ENCODE measurements around the gene PPFIBP1. TPM values are rescaled to one million over a fixed set of nuclear protein-coding genes. Genes with fewer than 3 reads are reported as not detected.
"Not testable (repeated sequence)": the region's sequence is repeated elsewhere in the genome, so short reads cannot be mapped to it uniquely, and the experiment has no call there.

Gene PPFIBP1
- total and polyA plus RNA-seq, 9 donors: 61.3 to 216 (median 155) TPM

DNA sequence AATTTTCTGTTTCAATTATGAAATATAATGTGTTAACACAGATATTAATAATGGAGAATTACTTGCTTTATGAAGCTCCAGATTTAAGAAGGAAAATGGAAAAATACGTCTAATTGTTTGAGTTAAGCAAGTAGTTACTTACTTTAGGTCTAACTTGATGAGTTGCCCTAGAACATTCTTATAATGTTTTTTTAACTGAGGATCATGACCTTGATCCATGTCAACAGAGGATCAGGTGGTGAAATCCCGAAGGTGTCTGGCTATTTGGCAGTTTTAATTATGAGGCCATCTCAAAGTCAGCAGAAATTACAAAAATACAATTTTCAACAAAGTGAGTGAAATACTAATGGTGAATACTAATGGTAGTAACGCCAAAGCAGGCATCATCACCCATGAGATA lies 115.3 kb downstream of the PPFIBP1 start:
- H3K4me3 ChIP-seq: no peak overlapping the region
- H3K36me3 ChIP-seq: no peaks in the 10 kb centered on the region
- H3K9me3 ChIP-seq: no peaks in the 10 kb centered on the region
- 76 to 87% (median 87%) methylated on average over 3 of the region's 3 CpGs for WGBS, 3 donors
- no peak overlapping the region for H3K27ac ChIP-seq
- no peaks in the 10 kb centered on the region for H3K27me3 ChIP-seq
- intact Hi-C loops (cut with DNase I): loop anchor here in 1 of 4 donors (10.0 kb wide), 1 partner anchor 204 kb away; no protein-coding TSS in a partner anchor
- no peak for DNase-seq
- no peak for TF ChIP-seq EP300 (IDR thresholded peaks at IDR 0.05)
- no peak for TF ChIP-seq POLR2A (IDR thresholded peaks at IDR 0.05)
- TF ChIP-seq, protein P1, sequence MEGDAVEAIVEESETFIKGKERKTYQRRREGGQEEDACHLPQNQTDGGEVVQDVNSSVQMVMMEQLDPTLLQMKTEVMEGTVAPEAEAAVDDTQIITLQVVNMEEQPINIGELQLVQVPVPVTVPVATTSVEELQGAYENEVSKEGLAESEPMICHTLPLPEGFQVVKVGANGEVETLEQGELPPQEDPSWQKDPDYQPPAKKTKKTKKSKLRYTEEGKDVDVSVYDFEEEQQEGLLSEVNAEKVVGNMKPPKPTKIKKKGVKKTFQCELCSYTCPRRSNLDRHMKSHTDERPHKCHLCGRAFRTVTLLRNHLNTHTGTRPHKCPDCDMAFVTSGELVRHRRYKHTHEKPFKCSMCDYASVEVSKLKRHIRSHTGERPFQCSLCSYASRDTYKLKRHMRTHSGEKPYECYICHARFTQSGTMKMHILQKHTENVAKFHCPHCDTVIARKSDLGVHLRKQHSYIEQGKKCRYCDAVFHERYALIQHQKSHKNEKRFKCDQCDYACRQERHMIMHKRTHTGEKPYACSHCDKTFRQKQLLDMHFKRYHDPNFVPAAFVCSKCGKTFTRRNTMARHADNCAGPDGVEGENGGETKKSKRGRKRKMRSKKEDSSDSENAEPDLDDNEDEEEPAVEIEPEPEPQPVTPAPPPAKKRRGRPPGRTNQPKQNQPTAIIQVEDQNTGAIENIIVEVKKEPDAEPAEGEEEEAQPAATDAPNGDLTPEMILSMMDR (IDR thresholded peaks at IDR 0.05): no peak
- H3K4me1 ChIP-seq (ENCODE audit: insufficient read depth): peaks cover 2% of the 10 kb centered on the region

DNA sequence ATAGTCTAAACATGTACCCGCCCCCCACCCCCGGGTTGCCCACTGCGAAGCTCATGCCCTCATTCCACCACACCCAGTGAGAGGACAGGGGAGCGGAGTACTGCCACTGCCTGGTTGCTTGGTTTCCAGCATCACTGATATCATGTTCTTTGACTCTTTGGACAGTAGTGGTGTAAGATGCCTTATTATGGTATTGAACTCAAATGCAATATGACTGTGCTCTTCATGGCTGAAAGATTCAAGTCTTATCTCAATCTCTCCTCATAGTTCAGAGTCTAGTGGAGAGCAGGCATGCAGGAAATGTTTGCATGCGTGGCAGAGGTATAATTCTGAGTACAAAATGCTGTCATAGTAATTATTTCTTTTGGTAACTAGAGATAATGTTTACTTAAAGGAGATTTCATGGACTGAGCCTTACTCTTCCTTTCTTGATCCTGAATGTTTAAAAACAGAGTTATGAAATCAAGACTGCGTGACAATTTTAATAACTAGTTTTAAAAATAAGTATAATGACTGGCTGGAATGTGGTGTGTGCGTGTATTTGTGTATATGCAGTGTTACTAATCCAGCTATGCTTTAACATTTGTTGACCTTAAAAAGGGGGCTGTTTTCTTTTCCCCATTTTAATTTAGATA lies 116.7 kb downstream of the PPFIBP1 start:
- not testable (repeated sequence) for H3K27ac ChIP-seq; H3K4me3 ChIP-seq; H3K36me3 ChIP-seq; H3K27me3 ChIP-seq; H3K4me1 ChIP-seq (ENCODE audit: insufficient read depth); H3K9me3 ChIP-seq; DNase-seq
- 79 to 88% (median 84%) methylated on average over 7 of the region's 7 CpGs for WGBS, 3 donors
- intact Hi-C loops (cut with DNase I): loop anchor here in 2 of 4 donors (10.0 kb wide), 2 partner anchors 206 to 1366 kb away; no protein-coding TSS in a partner anchor

DNA sequence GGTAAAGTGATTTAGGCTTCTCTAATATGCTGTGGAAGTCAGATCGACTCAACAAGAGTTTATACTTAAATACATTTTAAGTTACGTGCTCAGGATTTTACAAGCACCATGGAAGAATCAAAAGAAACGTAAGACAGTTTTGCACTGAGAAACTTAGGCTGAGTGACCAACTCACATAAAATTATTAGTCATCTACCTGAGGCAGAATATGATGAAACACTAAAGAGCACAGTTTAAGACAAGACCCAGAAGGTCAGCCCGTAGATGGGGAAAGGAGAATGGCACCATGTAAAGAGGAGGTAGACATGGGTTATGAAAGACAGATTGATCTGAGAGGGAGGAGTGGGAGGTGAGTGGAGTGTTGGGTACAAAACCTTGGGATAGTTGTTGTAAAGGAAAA lies 118.4 kb downstream of the PPFIBP1 start:
- intact Hi-C loops (cut with DNase I): loop anchor here in 2 of 4 donors (10.0 kb wide), 2 partner anchors 208 to 1368 kb away; no protein-coding TSS in a partner anchor
- H3K36me3 ChIP-seq; DNase-seq; H3K4me3 ChIP-seq; H3K4me1 ChIP-seq (ENCODE audit: insufficient read depth); H3K9me3 ChIP-seq; H3K27ac ChIP-seq; H3K27me3 ChIP-seq: not testable (repeated sequence)
- WGBS, 3 donors: 94 to 98% (median 96%) methylated on average over 4 of the region's 4 CpGs

DNA sequence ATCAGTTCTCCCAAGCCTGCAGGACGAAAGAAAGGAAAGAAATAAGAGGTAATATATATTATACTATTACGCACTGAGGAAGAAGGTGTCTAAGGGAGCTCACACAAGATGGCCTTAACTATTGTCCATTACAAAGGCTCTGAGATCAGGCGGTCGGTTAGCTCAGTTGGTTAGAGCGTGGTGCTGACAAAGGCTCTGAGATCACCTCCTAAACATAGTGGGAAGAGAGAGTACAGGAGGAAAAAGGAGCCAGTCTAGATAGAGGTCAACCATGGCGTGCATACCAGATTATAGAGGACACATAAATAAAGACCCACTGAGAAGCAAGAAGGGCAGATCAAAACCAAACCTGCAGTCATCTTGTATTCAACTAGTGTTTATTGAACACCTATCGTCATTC lies 118.9 kb downstream of the PPFIBP1 start:
- intact Hi-C loops (cut with DNase I): loop anchor here in 2 of 4 donors (10.0 kb wide), 2 partner anchors 208 to 1368 kb away; no protein-coding TSS in a partner anchor
- not testable (repeated sequence) for H3K36me3 ChIP-seq
- WGBS, 3 donors: 85 to 97% (median 95%) methylated on average over 5 to 6 of the region's 7 CpGs

DNA sequence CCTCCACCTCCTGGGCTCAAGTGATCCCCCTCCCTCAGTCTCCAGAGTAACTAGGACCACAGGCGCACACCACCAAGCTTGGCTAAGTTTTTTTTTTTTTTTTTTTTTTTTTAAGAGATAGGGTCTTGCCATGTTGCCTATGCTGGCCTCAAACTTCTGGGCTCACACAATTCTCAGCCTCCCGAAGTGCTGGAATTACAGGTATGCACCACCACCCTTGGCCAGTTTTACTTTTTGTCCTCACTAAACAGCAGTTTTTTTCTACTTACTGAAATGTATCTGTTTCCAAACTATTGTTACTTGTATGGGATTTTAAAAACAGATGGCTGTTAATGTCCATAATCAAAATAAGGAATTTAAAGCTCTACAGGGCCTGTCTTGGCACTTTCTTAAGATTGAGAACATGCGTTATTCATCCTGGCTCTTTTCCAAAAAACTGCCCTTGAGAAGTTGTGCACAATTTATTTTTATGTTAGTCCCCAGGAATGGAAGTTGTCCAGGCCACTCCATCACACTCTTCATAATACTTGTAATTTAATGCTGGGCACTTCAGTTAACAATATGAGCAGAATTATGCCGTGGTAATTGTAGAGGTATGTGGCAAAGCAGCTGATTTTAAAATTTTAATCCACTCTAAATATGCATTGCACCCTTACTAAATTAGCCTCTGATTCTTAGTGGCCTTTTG lies 120.3 kb downstream of the PPFIBP1 start:
- TF ChIP-seq POLR2A (IDR thresholded peaks at IDR 0.05) (no peak), EP300 (IDR thresholded peaks at IDR 0.05) (no peak)
- TF ChIP-seq, protein P1 (IDR thresholded peaks at IDR 0.05): no peak
- Histone ChIP-seq H3K4me1 (ENCODE audit: insufficient read depth) (no peaks in the 10 kb centered on the region), H3K27ac (no peak overlapping the region), H3K4me3 (no peak overlapping the region), H3K27me3 (no peaks in the 10 kb centered on the region), H3K36me3 (no peaks in the 10 kb centered on the region), H3K9me3 (no peaks in the 10 kb centered on the region)
- no peak for DNase-seq
- intact Hi-C loops (cut with DNase I): loop anchor here in 2 of 4 donors (10.0 kb wide), 2 partner anchors 210 to 1370 kb away; no protein-coding TSS in a partner anchor
- WGBS, 3 donors: 47 to 48% (median 47%) methylated on average over 4 of the region's 4 CpGs

More for the DNA sequence above, 118.9 kb downstream of the PPFIBP1 start:
- DNase-seq; H3K9me3 ChIP-seq; H3K4me3 ChIP-seq; H3K4me1 ChIP-seq (ENCODE audit: insufficient read depth); H3K27ac ChIP-seq; H3K27me3 ChIP-seq: not testable (repeated sequence)

DNA sequence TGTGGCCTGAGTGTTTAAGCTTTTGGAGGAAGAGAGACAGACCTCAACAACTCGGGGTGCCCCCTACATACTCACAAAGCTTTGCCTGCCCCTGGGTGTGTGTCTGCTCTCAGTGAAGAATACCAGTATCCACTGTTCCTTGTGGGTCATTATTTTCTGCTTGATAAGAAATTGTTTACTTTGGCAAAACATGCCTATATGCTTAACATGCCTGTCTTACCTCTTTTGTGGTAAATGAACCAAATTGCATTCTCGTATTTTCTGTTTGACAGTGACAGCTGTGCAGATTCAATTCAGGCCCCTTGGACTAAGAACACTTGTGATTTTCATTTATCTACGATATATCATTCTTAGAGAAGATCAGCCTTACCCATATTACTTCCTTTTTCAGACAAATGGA lies 121.7 kb downstream of the PPFIBP1 start:
- H3K27ac ChIP-seq: no peak overlapping the region
- intact Hi-C loops (cut with DNase I): loop anchor here in 2 of 4 donors (10.0 kb wide), 2 partner anchors 211 to 1371 kb away; no protein-coding TSS in a partner anchor

More for the DNA sequence above, 121.7 kb downstream of the PPFIBP1 start:
- Histone ChIP-seq H3K4me1 (ENCODE audit: insufficient read depth) (no peaks in the 10 kb centered on the region), H3K36me3 (no peaks in the 10 kb centered on the region), H3K4me3 (no peak overlapping the region), H3K27me3 (no peaks in the 10 kb centered on the region), H3K9me3 (no peaks in the 10 kb centered on the region)
- TF ChIP-seq POLR2A (IDR thresholded peaks at IDR 0.05): no peak
- TF ChIP-seq EP300 (IDR thresholded peaks at IDR 0.05): no peak
- TF ChIP-seq, protein P1 (IDR thresholded peaks at IDR 0.05): no peak
- DNase-seq: no peak
- WGBS, 3 donors: 87 to 91% (median 89%) methylated on average over 3 of the region's 3 CpGs
